ENCODE measurements around the gene LRRIQ1.
A peak's percentile ranks its signal among the peaks of the same experiment; 100 is the strongest.

LRRIQ1 gene

DNA sequence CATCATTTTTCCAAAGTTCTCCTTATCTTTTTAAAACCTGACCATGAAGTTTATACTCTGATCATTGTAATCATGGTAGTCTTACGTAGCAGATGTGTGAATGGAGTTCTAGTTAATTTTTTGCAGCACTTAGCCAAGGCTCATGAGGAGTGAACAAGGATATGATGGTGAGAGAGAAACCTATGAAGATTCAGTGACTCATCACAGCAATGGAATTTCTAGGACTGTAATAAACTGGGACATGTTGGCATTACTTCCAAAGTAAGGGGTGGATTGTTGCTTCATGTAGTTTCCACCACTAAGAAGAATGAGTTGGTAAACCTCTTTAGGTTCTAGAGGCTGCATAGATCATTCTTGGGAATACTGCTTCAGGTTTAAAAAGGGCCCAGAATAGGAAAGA lies 102.7 kb downstream of the LRRIQ1 start:
- H3K27me3 ChIP-seq (replicated peaks; ENCODE audit: control insufficient read depth, insufficient read depth, low read length): no peaks in the 10 kb centered on the region
- no peaks in the 10 kb centered on the region for H3K4me1 ChIP-seq (ENCODE audit: control insufficient read depth, insufficient read depth, low read length)
- H3K4me3 ChIP-seq (ENCODE audit: low read length): no peak overlapping the region
- H3K9ac ChIP-seq (ENCODE audit: low read length): no peak overlapping the region
- no peaks in the 10 kb centered on the region for H3K9me3 ChIP-seq (ENCODE audit: control insufficient read depth, low read length)
- no peaks in the 10 kb centered on the region for H3K36me3 ChIP-seq (ENCODE audit: control insufficient read depth, insufficient read depth, low read length, severe bottlenecking)
- no peak for DNase-seq (ENCODE audit: low read depth)

DNA sequence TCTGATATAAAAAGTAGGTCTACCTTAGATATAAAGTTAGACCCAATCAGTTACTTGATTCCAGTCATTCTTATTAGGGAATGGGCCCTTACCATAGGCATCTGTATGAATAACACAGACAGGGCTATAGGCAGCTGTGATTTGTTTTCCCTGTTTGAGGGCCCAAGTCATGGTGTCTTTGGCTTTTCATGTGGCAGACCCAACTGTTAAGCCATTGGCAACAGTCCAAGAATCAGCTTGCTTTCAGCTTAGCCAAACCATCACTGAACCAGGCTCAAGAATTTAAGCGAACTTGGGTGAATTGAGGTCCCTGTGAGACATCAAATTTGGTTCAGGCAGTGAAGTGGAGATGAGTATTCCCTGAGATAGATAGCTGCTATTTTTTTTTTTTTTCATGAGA lies 111.2 kb downstream of the LRRIQ1 start:
- Histone ChIP-seq H3K27me3 (replicated peaks; ENCODE audit: control insufficient read depth, insufficient read depth, low read length) (no peaks in the 10 kb centered on the region), H3K9me3 (ENCODE audit: control insufficient read depth, low read length) (no peaks in the 10 kb centered on the region), H3K36me3 (ENCODE audit: control insufficient read depth, insufficient read depth, low read length, severe bottlenecking) (no peaks in the 10 kb centered on the region), H3K4me1 (ENCODE audit: control insufficient read depth, insufficient read depth, low read length) (no peaks in the 10 kb centered on the region), H3K9ac (ENCODE audit: low read length) (no peak overlapping the region), H3K4me3 (ENCODE audit: low read length) (no peak overlapping the region)
- no peak for DNase-seq (ENCODE audit: low read depth)

DNA sequence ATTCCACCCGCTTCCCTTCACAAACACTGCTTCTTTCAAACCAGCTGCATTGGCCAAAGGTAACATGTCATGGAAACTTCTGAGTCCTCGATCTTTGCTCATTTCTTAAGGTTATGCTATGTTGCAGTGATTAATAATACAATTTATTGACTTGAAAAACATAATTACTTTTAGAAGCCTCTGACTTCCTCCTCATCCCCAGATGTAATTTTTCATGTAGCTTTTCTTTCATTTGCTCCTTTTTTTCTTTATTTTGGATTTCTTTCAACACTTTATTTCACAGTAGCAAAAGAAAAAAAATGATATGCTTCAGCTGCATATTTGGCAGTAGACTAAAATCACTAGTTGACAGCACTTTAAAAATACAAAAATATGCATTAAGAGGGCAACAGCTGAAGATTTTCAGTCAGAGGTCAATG lies 116.2 kb downstream of the LRRIQ1 start:
- Histone ChIP-seq H3K4me1 (ENCODE audit: control insufficient read depth, insufficient read depth, low read length) (no peaks in the 10 kb centered on the region), H3K9ac (ENCODE audit: low read length) (no peak overlapping the region), H3K36me3 (ENCODE audit: control insufficient read depth, insufficient read depth, low read length, severe bottlenecking) (no peaks in the 10 kb centered on the region), H3K9me3 (ENCODE audit: control insufficient read depth, low read length) (no peaks in the 10 kb centered on the region), H3K27me3 (replicated peaks; ENCODE audit: control insufficient read depth, insufficient read depth, low read length) (no peaks in the 10 kb centered on the region), H3K4me3 (ENCODE audit: low read length) (no peak overlapping the region)
- no peak for DNase-seq (ENCODE audit: low read depth)

DNA sequence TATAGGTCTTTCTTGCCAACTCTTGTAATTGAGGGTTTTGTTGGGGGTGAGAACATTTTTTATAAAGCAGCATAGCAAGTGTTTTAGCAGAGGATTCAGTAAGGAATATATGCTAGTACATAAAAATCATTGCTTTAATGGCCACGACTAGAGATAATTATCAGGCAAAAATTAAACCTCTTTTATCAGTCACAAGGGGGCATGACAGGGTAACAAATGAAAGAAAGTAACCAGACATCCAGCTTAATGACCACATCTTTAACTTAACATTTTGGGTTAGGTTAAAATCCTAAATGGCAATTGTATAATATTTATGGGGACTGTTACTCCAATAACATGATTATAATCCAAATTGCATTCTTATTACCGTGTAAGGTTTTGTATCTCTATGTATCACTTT lies 119.6 kb downstream of the LRRIQ1 start:
- no peaks in the 10 kb centered on the region for H3K4me1 ChIP-seq (ENCODE audit: control insufficient read depth, insufficient read depth, low read length)
- H3K4me3 ChIP-seq (ENCODE audit: low read length): no peak overlapping the region
- H3K9ac ChIP-seq (ENCODE audit: low read length): no peak overlapping the region
- peak; percentile 78 for DNase-seq (ENCODE audit: low read depth)
- H3K27me3 ChIP-seq (replicated peaks; ENCODE audit: control insufficient read depth, insufficient read depth, low read length): no peaks in the 10 kb centered on the region
- H3K36me3 ChIP-seq (ENCODE audit: control insufficient read depth, insufficient read depth, low read length, severe bottlenecking): no peaks in the 10 kb centered on the region
- H3K9me3 ChIP-seq (ENCODE audit: control insufficient read depth, low read length): no peaks in the 10 kb centered on the region

DNA sequence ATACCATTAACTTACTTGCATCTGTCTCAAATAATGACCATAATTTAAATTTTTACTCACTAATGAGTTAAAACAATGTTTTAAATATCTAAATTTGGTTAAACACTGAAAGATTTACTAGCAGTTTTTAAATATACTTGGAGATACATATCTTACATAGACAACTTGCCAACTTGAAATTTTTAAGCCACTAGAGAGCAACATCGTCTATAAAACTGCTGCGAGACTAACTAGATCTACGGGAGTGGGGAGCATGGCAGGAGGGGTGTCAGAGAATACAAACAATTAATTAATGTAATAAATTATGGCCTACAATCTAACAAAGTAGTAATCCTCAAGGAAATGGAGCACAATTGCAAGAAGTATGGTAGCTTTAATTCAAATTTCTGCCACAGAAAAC lies 120.4 kb downstream of the LRRIQ1 start:
- Histone ChIP-seq H3K27me3 (replicated peaks; ENCODE audit: control insufficient read depth, insufficient read depth, low read length) (no peaks in the 10 kb centered on the region), H3K9ac (ENCODE audit: low read length) (no peak overlapping the region), H3K4me3 (ENCODE audit: low read length) (no peak overlapping the region), H3K4me1 (ENCODE audit: control insufficient read depth, insufficient read depth, low read length) (no peaks in the 10 kb centered on the region), H3K9me3 (ENCODE audit: control insufficient read depth, low read length) (no peaks in the 10 kb centered on the region), H3K36me3 (ENCODE audit: control insufficient read depth, insufficient read depth, low read length, severe bottlenecking) (no peaks in the 10 kb centered on the region)
- DNase-seq (ENCODE audit: low read depth): peak; percentile 10

DNA sequence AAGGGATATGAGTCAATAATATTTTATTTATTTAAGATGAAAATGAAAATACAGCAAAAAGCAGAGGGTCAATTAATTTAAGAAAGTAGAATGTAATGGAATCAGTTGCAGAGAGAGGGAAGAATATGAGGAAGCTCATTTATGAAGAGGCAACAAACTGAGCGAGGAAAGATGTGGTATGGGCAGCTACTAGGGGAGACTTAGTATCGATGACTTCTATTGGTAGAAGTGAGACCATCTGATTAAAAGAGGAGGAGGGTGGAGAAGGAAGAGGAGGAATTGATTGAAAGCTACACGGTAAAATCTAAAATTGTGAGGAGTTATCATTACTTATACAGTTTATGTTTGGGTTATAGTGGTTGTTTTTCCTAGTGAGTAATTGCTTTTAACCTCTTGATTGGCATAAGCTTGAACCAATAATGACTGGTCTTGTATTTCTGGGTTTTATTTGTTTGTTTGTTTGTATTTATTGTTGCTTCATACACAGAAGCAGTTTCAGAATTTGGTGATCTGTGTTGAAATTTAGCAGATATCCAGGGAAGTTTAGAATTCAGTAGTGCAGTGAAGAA lies 121.0 kb downstream of the LRRIQ1 start:
- no peak overlapping the region for H3K9ac ChIP-seq (ENCODE audit: low read length)
- H3K27me3 ChIP-seq (replicated peaks; ENCODE audit: control insufficient read depth, insufficient read depth, low read length): no peaks in the 10 kb centered on the region
- H3K4me1 ChIP-seq (ENCODE audit: control insufficient read depth, insufficient read depth, low read length): no peaks in the 10 kb centered on the region
- DNase-seq (ENCODE audit: low read depth): no peak
- no peak overlapping the region for H3K4me3 ChIP-seq (ENCODE audit: low read length)
- no peaks in the 10 kb centered on the region for H3K36me3 ChIP-seq (ENCODE audit: control insufficient read depth, insufficient read depth, low read length, severe bottlenecking)
- no peaks in the 10 kb centered on the region for H3K9me3 ChIP-seq (ENCODE audit: control insufficient read depth, low read length)

DNA sequence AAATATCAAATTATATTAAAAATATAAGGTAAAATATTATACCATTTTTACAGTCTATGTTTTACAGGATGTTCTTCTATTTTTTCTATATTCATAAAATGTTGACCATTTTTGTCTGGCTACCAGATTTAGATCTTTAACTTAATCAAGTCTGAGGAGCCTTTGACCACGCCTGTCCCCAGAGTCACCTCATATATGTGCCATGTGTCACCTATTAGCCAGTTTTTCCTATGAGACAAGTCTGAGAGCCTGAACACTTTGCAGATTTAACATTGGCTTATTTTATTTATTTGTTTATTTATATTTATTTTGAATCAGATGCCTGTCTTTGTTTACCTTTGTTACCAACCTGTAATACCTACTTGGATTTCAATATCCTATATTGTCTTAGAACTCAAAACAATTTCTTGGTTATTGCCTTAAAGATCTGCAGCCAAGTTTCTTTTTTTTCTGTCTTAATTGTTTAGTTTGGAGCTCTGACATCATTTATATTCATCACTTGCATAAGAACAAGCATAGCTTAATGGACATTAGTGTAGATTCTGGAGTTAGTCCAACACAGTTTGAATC lies 127.7 kb downstream of the LRRIQ1 start:
- H3K36me3 ChIP-seq (ENCODE audit: control insufficient read depth, insufficient read depth, low read length, severe bottlenecking): no peaks in the 10 kb centered on the region
- no peaks in the 10 kb centered on the region for H3K27me3 ChIP-seq (replicated peaks; ENCODE audit: control insufficient read depth, insufficient read depth, low read length)
- no peaks in the 10 kb centered on the region for H3K4me1 ChIP-seq (ENCODE audit: control insufficient read depth, insufficient read depth, low read length)
- H3K9me3 ChIP-seq (ENCODE audit: control insufficient read depth, low read length): no peaks in the 10 kb centered on the region
- no peak overlapping the region for H3K4me3 ChIP-seq (ENCODE audit: low read length)
- H3K9ac ChIP-seq (ENCODE audit: low read length): no peak overlapping the region
- no peak for DNase-seq (ENCODE audit: low read depth)

DNA sequence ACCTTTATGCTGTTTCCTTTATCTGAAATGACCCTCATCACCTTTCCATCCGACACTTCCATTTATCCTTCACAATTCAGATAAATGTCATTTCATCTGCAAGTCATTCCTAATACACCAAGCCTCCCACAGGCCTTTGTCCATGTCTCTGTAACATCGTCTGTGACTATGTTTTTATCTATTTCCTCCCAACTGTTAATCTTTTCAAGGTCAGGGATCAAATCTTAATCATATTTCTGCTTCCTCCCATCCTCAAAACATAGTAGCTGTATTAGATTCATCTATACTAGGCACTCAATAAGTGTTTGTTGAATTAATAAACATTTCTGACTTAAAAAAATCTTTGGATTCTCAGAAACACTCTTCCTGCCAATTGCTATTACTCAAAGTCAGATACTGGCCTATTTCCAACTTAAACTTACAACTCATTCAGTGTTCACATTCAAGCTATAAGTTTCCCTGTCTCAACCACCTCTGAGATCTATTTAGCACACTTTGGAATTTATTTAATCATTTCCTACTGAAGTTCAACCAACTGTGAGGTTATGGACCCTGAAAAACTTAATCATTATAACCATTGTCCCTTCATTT lies 143.6 kb downstream of the LRRIQ1 start:
- Histone ChIP-seq H3K36me3 (ENCODE audit: control insufficient read depth, insufficient read depth, low read length, severe bottlenecking) (no peaks in the 10 kb centered on the region), H3K9me3 (ENCODE audit: control insufficient read depth, low read length) (no peaks in the 10 kb centered on the region), H3K9ac (ENCODE audit: low read length) (no peak overlapping the region), H3K27me3 (replicated peaks; ENCODE audit: control insufficient read depth, insufficient read depth, low read length) (no peaks in the 10 kb centered on the region), H3K4me1 (ENCODE audit: control insufficient read depth, insufficient read depth, low read length) (no peaks in the 10 kb centered on the region), H3K4me3 (ENCODE audit: low read length) (no peak overlapping the region)
- peak; percentile 65 for DNase-seq (ENCODE audit: low read depth)

DNA sequence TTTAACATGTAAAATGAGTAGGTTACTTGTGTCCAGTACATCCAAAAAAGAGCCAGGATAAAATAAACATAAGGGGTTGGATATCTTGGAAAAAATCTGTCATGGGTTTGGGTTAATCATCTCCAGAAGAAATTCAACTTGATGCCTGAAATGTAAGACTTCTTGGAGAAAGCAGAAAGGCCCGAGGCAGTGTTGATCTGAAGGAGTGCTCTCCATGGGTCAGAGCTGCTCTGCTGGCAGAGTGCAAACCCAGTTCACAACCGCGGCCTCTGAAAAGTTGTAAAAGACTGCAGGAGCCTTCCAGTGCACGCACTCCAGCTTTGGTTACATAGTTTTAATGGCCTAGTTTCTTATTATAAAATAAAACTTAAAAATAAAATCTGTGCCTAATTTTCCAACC lies 146.5 kb downstream of the LRRIQ1 start:
- Histone ChIP-seq H3K27me3 (replicated peaks; ENCODE audit: control insufficient read depth, insufficient read depth, low read length) (no peaks in the 10 kb centered on the region), H3K9me3 (ENCODE audit: control insufficient read depth, low read length) (no peaks in the 10 kb centered on the region), H3K36me3 (ENCODE audit: control insufficient read depth, insufficient read depth, low read length, severe bottlenecking) (no peaks in the 10 kb centered on the region), H3K4me3 (ENCODE audit: low read length) (no peak overlapping the region), H3K4me1 (ENCODE audit: control insufficient read depth, insufficient read depth, low read length) (no peaks in the 10 kb centered on the region), H3K9ac (ENCODE audit: low read length) (no peak overlapping the region)
- peak; percentile 97 for DNase-seq (ENCODE audit: low read depth)

DNA sequence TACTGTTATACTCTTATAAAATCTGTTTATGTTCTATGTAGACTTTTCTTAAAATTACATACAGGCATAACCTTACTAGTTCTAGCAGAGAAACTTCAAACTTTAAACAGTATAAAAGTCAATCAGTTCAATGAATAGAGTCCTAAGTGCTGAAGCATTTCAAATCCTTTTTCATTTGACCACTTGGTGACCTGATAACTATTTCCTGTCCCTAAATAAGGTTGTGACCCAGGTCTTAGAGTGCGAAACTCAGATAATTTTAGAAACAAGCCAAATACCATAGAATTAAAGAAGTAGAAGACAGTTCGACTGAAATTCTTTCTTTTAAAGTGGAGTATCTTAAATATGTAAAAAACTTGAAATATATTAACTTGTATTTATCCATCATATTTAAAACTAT lies 147.7 kb downstream of the LRRIQ1 start:
- Histone ChIP-seq H3K4me3 (ENCODE audit: low read length) (no peak overlapping the region), H3K9me3 (ENCODE audit: control insufficient read depth, low read length) (no peaks in the 10 kb centered on the region), H3K36me3 (ENCODE audit: control insufficient read depth, insufficient read depth, low read length, severe bottlenecking) (no peaks in the 10 kb centered on the region), H3K4me1 (ENCODE audit: control insufficient read depth, insufficient read depth, low read length) (no peaks in the 10 kb centered on the region), H3K9ac (ENCODE audit: low read length) (no peak overlapping the region), H3K27me3 (replicated peaks; ENCODE audit: control insufficient read depth, insufficient read depth, low read length) (no peaks in the 10 kb centered on the region)
- DNase-seq (ENCODE audit: low read depth): no peak

DNA sequence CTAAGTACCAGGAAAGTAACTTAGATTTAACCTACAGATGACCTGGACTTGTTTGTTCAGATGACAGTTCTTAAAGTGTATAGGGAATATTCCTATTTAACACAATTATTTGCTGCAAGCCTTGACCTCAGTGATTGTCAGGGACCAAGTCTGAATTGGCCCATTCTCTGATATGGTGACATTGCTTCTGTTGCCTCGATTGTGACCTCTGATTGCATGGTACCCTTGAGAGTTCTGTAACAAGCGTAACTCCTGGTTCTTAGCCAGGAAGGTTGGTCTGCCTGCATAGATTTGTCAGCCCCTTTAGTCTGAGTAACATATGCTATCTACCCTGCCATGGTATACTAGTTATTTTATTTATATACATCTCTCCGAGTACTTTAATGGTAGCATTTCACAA lies 150.1 kb downstream of the LRRIQ1 start:
- no peaks in the 10 kb centered on the region for H3K27me3 ChIP-seq (replicated peaks; ENCODE audit: control insufficient read depth, insufficient read depth, low read length)
- no peak overlapping the region for H3K4me3 ChIP-seq (ENCODE audit: low read length)
- H3K9me3 ChIP-seq (ENCODE audit: control insufficient read depth, low read length): no peaks in the 10 kb centered on the region
- no peaks in the 10 kb centered on the region for H3K36me3 ChIP-seq (ENCODE audit: control insufficient read depth, insufficient read depth, low read length, severe bottlenecking)
- no peaks in the 10 kb centered on the region for H3K4me1 ChIP-seq (ENCODE audit: control insufficient read depth, insufficient read depth, low read length)
- no peak overlapping the region for H3K9ac ChIP-seq (ENCODE audit: low read length)
- no peak for DNase-seq (ENCODE audit: low read depth)

DNA sequence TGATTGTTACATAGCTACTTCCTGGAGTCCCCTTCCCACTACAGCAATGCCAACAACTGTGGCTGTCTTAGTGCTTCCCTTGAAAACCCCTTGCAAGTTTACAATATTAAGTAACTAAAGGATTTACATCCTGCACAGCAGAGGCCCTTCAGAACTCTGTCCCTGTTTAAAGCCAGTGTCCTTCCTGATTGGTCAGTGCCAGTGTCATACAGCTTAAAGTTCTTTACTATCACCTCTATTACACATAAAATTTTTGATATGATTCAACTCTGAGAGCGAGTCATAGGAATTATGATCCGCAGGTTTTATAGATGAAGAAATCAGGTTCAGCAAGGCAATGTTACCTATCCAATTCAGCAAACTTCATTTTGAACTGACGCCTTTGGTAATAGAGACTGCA lies 152.5 kb downstream of the LRRIQ1 start:
- Histone ChIP-seq H3K36me3 (ENCODE audit: control insufficient read depth, insufficient read depth, low read length, severe bottlenecking) (no peaks in the 10 kb centered on the region), H3K9me3 (ENCODE audit: control insufficient read depth, low read length) (no peaks in the 10 kb centered on the region), H3K4me1 (ENCODE audit: control insufficient read depth, insufficient read depth, low read length) (no peaks in the 10 kb centered on the region), H3K4me3 (ENCODE audit: low read length) (no peak overlapping the region), H3K9ac (ENCODE audit: low read length) (no peak overlapping the region), H3K27me3 (replicated peaks; ENCODE audit: control insufficient read depth, insufficient read depth, low read length) (no peaks in the 10 kb centered on the region)
- DNase-seq (ENCODE audit: low read depth): no peak
